GM23248 (cell line): ENCODE measurements around the gene CCDC50. TPM values are rescaled to one million over a fixed set of nuclear protein-coding genes. Genes with fewer than 3 reads are reported as not detected.
A peak's percentile ranks its signal among the peaks of the same experiment; 100 is the strongest.

Experiments
- DNase-seq: peaks from one replicate; pipeline ENCODE4 v3.0.0-alpha.2; 2015
- H2AFZ ChIP-seq: fragments of 200-600 bp; sonication (generic); 2 replicates; pipeline ENCODE4 v1.6.1; 2016; ENCODE audit warnings: antibody characterized with exemption
- H3F3A ChIP-seq: fragments of 200-600 bp; sonication (generic); 2 replicates; pipeline ENCODE4 v1.6.1; 2016; ENCODE audit warnings: mild to moderate bottlenecking, antibody characterized with exemption, mixed run types; ENCODE audit not compliant: insufficient read depth
- H3K27ac ChIP-seq: fragments of 200-600 bp; sonication (generic); 2 replicates; pipeline ENCODE4 v1.5.1; 2016; ENCODE audit warnings: mild to moderate bottlenecking
- H3K27me3 ChIP-seq: fragments of 200-600 bp; sonication (generic); replicated peaks from 2 replicates; pipeline ENCODE4 v1.6.1; 2016; ENCODE audit warnings: mild to moderate bottlenecking; ENCODE audit not compliant: insufficient read depth
- H3K36me3 ChIP-seq: fragments of 200-600 bp; sonication (generic); 2 replicates; pipeline ENCODE4 v1.6.1; 2016; ENCODE audit warnings: low read depth, mild to moderate bottlenecking
- H3K4me1 ChIP-seq: fragments of 200-600 bp; sonication (generic); 2 replicates; pipeline ENCODE4 v1.6.1; 2016; ENCODE audit warnings: mild to moderate bottlenecking; ENCODE audit not compliant: insufficient read depth
- H3K4me2 ChIP-seq: fragments of 200-600 bp; sonication (generic); one replicate; pipeline ENCODE4 v1.6.1; 2016; ENCODE audit warnings: mild to moderate bottlenecking; ENCODE audit not compliant: unreplicated experiment
- H3K4me3 ChIP-seq: fragments of 200-600 bp; sonication (generic); 2 replicates; pipeline ENCODE4 v1.5.1; 2016; ENCODE audit warnings: mild to moderate bottlenecking
- H3K79me2 ChIP-seq: fragments of 200-600 bp; sonication (generic); 2 replicates; pipeline ENCODE4 v1.6.1; 2016; ENCODE audit warnings: mild to moderate bottlenecking; ENCODE audit not compliant: insufficient read depth
- H3K9ac ChIP-seq: fragments of 200-600 bp; sonication (generic); 2 replicates; pipeline ENCODE4 v1.6.1; 2016; ENCODE audit warnings: mild to moderate bottlenecking
- H3K9me2 ChIP-seq: fragments of 200-600 bp; sonication (generic); 2 replicates; pipeline ENCODE4 v1.6.1; 2016; ENCODE audit warnings: mixed run types, mild to moderate bottlenecking, moderate library complexity; ENCODE audit not compliant: insufficient read depth
- H3K9me3 ChIP-seq: fragments of 200-600 bp; sonication (generic); one replicate; pipeline ENCODE4 v1.6.1; 2017; ENCODE audit warnings: low read depth
- H4K20me1 ChIP-seq: fragments of 200-600 bp; sonication (generic); 2 replicates; pipeline ENCODE4 v1.6.0; 2016; ENCODE audit not compliant: insufficient read depth
- EZH2 ChIP-seq: fragments of 200-600 bp; sonication (generic); IDR thresholded peaks from 2 replicates; pipeline ENCODE4 v1.6.1; 2018; ENCODE audit warnings: antibody characterized with exemption, mild to moderate bottlenecking; ENCODE audit not compliant: insufficient read depth, poor library complexity, severe bottlenecking
- EZH2phosphoT487 ChIP-seq: fragments of 200-600 bp; sonication (generic); IDR thresholded peaks from 2 replicates; pipeline ENCODE4 v1.6.1; 2018; ENCODE audit warnings: antibody characterized with exemption, moderate library complexity, mild to moderate bottlenecking, low read depth; ENCODE audit not compliant: insufficient read depth
- WGBS, 2 experiments: methylation state at CpG; one replicate each; pipeline ENCODE4 v1.1.6; 2015 to 2017; ENCODE audit warnings: low lambda C conversion rate in 2 of 2, low coverage in 1 of 2; ENCODE audit errors: missing lambda C conversion rate in 2 of 2; 5-methylcytosine and 5-hydroxymethylcytosine counted together
- in situ Hi-C: fragments of 300-500 bp; cut with MboI; formaldehyde crosslinking; loops from 2 replicates; pipeline ENCODE4 v1.15.0; 2020
- polyA plus RNA-seq: library from polyadenylated mRNA; unstranded; fragments of >200 nt; fragmentation: Nextera tagmentation; extraction: Ambion mirVana; gene quantifications from 2 replicates; pipeline ENCODE4 v1.2.1, GENCODE V29; 2016
- total RNA-seq: library from RNA; depleted of rRNA; stranded (reverse); fragments of >200 nt; shearing (Covaris generic); gene quantifications from 2 replicates; pipeline ENCODE4 v1.2.3, GENCODE V29; 2014

Gene CCDC50
- total and polyA plus RNA-seq, 2 experiments from 2014 or later: 63.0 to 68.6 TPM

DNA sequence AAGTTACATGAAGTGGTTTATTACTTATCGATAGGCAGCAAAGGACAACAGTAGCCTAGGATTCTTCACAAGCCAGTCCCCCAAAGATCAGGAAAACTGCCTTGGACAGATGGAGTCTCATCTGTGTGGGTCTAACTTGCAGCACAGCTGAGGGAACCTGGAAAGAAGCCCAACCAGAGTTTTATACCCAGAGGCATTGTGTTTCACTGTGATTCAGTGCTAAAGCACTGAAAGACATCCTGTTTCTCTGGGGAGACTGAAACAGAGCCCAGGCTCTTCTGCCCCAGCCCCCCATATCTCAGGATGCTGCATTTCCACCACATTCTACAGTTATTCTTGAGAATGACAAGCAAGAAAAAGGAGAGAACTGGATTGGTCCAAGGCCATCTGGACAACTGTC lies 83.6 kb downstream of the CCDC50 start:
- Histone ChIP-seq H3K27ac (peak overlapping the region; percentile 32), H3K9ac (no peak overlapping the region), H2AFZ (0 out of 2 replicates have a peak overlapping the region, but pooled peaks have one; percentile 22), H3K79me2 (no peaks in the 10 kb centered on the region), H3K4me1 (peaks cover 27% of the 10 kb centered on the region), H3K4me3 (no peak overlapping the region), H3K36me3 (no peaks in the 10 kb centered on the region), H3K4me2 (peak overlapping the region; percentile 40), H3K9me3 (no peaks in the 10 kb centered on the region), H3F3A (peaks cover 10% of the 10 kb centered on the region), H3K9me2 (no peaks in the 10 kb centered on the region), H4K20me1 (no peaks in the 10 kb centered on the region), H3K27me3 (no peaks in the 10 kb centered on the region)
- 19 to 20% methylated on average over 1 of the region's 1 CpG for WGBS, 2 experiments
- TF ChIP-seq EZH2: no peak
- no peak for TF ChIP-seq EZH2phosphoT487
- peak; percentile 90 for DNase-seq
- in situ Hi-C loops: no loop called here

- in situ Hi-C loops: no loop called here
Measured at GRCh38 chr3:191414286-191414685, 85.1 kb downstream of the CCDC50 start.

GRCh38 chr3:191414732-191415131 lies 85.5 kb downstream of the CCDC50 start:
- Histone ChIP-seq H3K79me2 (no peaks in the 10 kb centered on the region), H2AFZ (no peak overlapping the region), H3K4me2 (peak overlapping the region; percentile 4), H3K4me1 (peaks cover 27% of the 10 kb centered on the region), H3K36me3 (no peaks in the 10 kb centered on the region), H3K9me3 (no peaks in the 10 kb centered on the region), H3K4me3 (no peak overlapping the region), H3K27me3 (no peaks in the 10 kb centered on the region), H3K27ac (no peak overlapping the region), H3F3A (peaks cover 10% of the 10 kb centered on the region), H3K9me2 (no peaks in the 10 kb centered on the region), H4K20me1 (no peaks in the 10 kb centered on the region), H3K9ac (no peak overlapping the region)
- in situ Hi-C loops: no loop called here
- no peak for DNase-seq
- 90 to 94% methylated on average over 1 of the region's 1 CpG for WGBS, 2 experiments
- no peak for TF ChIP-seq EZH2
- TF ChIP-seq EZH2phosphoT487: no peak

More at GRCh38 chr3:191414286-191414685, 85.1 kb downstream of the CCDC50 start:
- H3K36me3 ChIP-seq: no peaks in the 10 kb centered on the region
- no peak overlapping the region for H3K9ac ChIP-seq
- H3K27ac ChIP-seq: no peak overlapping the region
- peak overlapping the region; percentile 4 for H3K4me2 ChIP-seq
- H4K20me1 ChIP-seq: no peaks in the 10 kb centered on the region
- no peaks in the 10 kb centered on the region for H3K79me2 ChIP-seq
- peaks cover 10% of the 10 kb centered on the region for H3F3A ChIP-seq
- TF ChIP-seq EZH2phosphoT487 (no peak), EZH2 (no peak)
- H3K9me2 ChIP-seq: no peaks in the 10 kb centered on the region
- peaks cover 27% of the 10 kb centered on the region for H3K4me1 ChIP-seq
- no peaks in the 10 kb centered on the region for H3K9me3 ChIP-seq
- peak; percentile 38 for DNase-seq
- H2AFZ ChIP-seq: peak overlapping the region; percentile 41
- H3K4me3 ChIP-seq: no peak overlapping the region
- no peaks in the 10 kb centered on the region for H3K27me3 ChIP-seq
- WGBS, 2 experiments: 19 to 22% methylated on average over 2 of the region's 2 CpGs

GRCh38 chr3:191415566-191415965 lies 86.4 kb downstream of the CCDC50 start:
- H3F3A ChIP-seq: peaks cover 10% of the 10 kb centered on the region
- no peaks in the 10 kb centered on the region for H3K27me3 ChIP-seq
- H3K4me1 ChIP-seq: peaks cover 27% of the 10 kb centered on the region
- H3K27ac ChIP-seq: no peak overlapping the region
- WGBS, 2 experiments: 84 to 87% methylated on average over 9 of the region's 9 CpGs
- no peak overlapping the region for H3K4me3 ChIP-seq
- no peak overlapping the region for H3K9ac ChIP-seq
- in situ Hi-C loops: no loop called here
- H2AFZ ChIP-seq: no peak overlapping the region
- H4K20me1 ChIP-seq: no peaks in the 10 kb centered on the region
- H3K36me3 ChIP-seq: no peaks in the 10 kb centered on the region
- H3K4me2 ChIP-seq: no peak overlapping the region
- TF ChIP-seq EZH2 (no peak), EZH2phosphoT487 (no peak)
- H3K9me2 ChIP-seq: no peaks in the 10 kb centered on the region
- DNase-seq: no peak
- no peaks in the 10 kb centered on the region for H3K9me3 ChIP-seq
- no peaks in the 10 kb centered on the region for H3K79me2 ChIP-seq

GRCh38 chr3:191417457-191417729 lies 88.2 kb downstream of the CCDC50 start:
- Histone ChIP-seq H3K9ac (no peak overlapping the region), H3K79me2 (no peaks in the 10 kb centered on the region), H3K27ac (no peak overlapping the region), H3F3A (peaks cover 7% of the 10 kb centered on the region), H3K4me2 (no peak overlapping the region), H3K4me3 (no peak overlapping the region), H3K9me3 (no peaks in the 10 kb centered on the region), H2AFZ (no peak overlapping the region), H3K27me3 (no peaks in the 10 kb centered on the region; the same call in 1 of the 2 replicates), H4K20me1 (no peaks in the 10 kb centered on the region), H3K9me2 (no peaks in the 10 kb centered on the region), H3K4me1 (peaks cover 25% of the 10 kb centered on the region), H3K36me3 (no peaks in the 10 kb centered on the region)
- in situ Hi-C loops: no loop called here
- TF ChIP-seq EZH2phosphoT487 (no peak), EZH2 (no peak)
- WGBS, 2 experiments: 61 to 65% methylated on average over 6 of the region's 6 CpGs
- DNase-seq: no peak
